Body of pancreas (tissue), 4 donors: ENCODE results near the gene CRELD2. TPM values are rescaled to one million over a fixed set of nuclear protein-coding genes. Genes with fewer than 3 reads are reported as not detected.

Experiments
- ATAC-seq: fragments of 150-250 bp; one replicate; pipeline ENCODE4 v1.9.1; 2016
- DNase-seq, 4 donors: peaks; one replicate each; pipeline ENCODE4 v3.0.0-alpha.2; 2019
- H3K27ac ChIP-seq, 4 donors: fragments of 200-600 bp; sonication (generic); 1 replicate in 3 of 4; 2 replicates in 1 of 4; pipeline versions ENCODE4 v1.5.1 to v1.6.1; 2016 to 2019; ENCODE audit warnings: mild to moderate bottlenecking in 1 of 4, mixed read lengths in 1 of 4, moderate library complexity in 1 of 4
- H3K27me3 ChIP-seq, 2 donors: fragments of 200-600 bp; sonication (generic); one replicate each; pipeline ENCODE4 v1.6.0; 2016; ENCODE audit warnings: mild to moderate bottlenecking in 1 of 2
- H3K36me3 ChIP-seq, 2 donors: fragments of 200-600 bp; sonication (generic); replicated peaks in 1 of 2; 2 replicates each; pipeline ENCODE4 v1.5.1; 2016; ENCODE audit warnings: low read depth in 2 of 2; ENCODE audit not compliant: insufficient read depth in 1 of 2
- H3K4me1 ChIP-seq: fragments of 200-600 bp; sonication (generic); one replicate; pipeline ENCODE4 v1.6.0; 2016
- H3K4me3 ChIP-seq, 2 donors: fragments of 200-600 bp; sonication (generic); 1 replicate in 1 of 2; 2 replicates in 1 of 2; pipeline ENCODE4 v1.5.1; 2016 to 2019
- H3K9me3 ChIP-seq, 3 donors: fragments of 200-600 bp; sonication (generic); 1 replicate in 2 of 3; 2 replicates in 1 of 3; pipeline ENCODE4 v1.5.1; 2016
- CTCF ChIP-seq, 7 experiments: fragments of 450-650 bp in 4 of 7; fragments of 200-600 bp in 3 of 7; sonication (generic) in 3 of 7; IDR thresholded peaks; one replicate each; pipeline ENCODE4 v1.5.1; 2016 to 2019; ENCODE audit warnings: antibody characterized with exemption in 7 of 7
- POLR2A ChIP-seq, 3 donors: fragments of 450-650 bp; IDR thresholded peaks; one replicate each; pipeline ENCODE4 v1.6.1; 2016; ENCODE audit warnings: antibody characterized with exemption in 3 of 3, mild to moderate bottlenecking in 2 of 3
- WGBS, 2 donors: methylation state at CpG; one replicate each; pipeline ENCODE4 v1.1.5; 2017; 5-methylcytosine and 5-hydroxymethylcytosine counted together
- intact Hi-C: fragments of 100-400 bp; cut with DNase I; formaldehyde crosslinking; loops from one replicate; pipeline ENCODE4 v1.15.1; 2023
- total RNA-seq, 2 donors: library from RNA; depleted of rRNA; stranded (reverse); fragments of >200 nt; gene quantifications; one replicate each; pipeline ENCODE4 v1.1.0, GENCODE V29; 2016

Gene CRELD2
- total RNA-seq, 2 donors from 2014 or later, result 73.9 to 201 TPM

GRCh38 chr22:49880281-49880680, 38.2 kb upstream of the CRELD2 start:
- Histone ChIP-seq H3K4me1 (no peaks in the 10 kb centered on the region), H3K9me3 (no peaks in the 10 kb centered on the region), H3K27ac (no peak overlapping the region), H3K27me3 (no peaks in the 10 kb centered on the region), H3K4me3 (no peak overlapping the region), H3K36me3 (peaks cover 0 to 3% of the 10 kb centered on the region in 2 donors)
- intact Hi-C loops, result no loop called here
- no peak for TF ChIP-seq POLR2A (IDR thresholded peaks at IDR 0.05)
- TF ChIP-seq CTCF (IDR thresholded peaks at IDR 0.05), result no peak
- ATAC-seq (no peak), DNase-seq (no peak)
- WGBS, 2 donors, result 82 to 85% methylated on average over 16 to 20 of the region's 20 CpGs

GRCh38 chr22:49881856-49882255, 36.6 kb upstream of the CRELD2 start:
- whole genome bisulfite sequencing, 2 donors, result 96 to 100% methylated on average over 2 of the region's 2 CpGs
- H3K4me3 ChIP-seq, result no peak overlapping the region
- H3K27me3 ChIP-seq, result no peaks in the 10 kb centered on the region
- no peaks in the 10 kb centered on the region for H3K9me3 ChIP-seq
- DNase-seq (no peak), ATAC-seq (no peak)
- peaks cover 0 to 12% of the 10 kb centered on the region in 2 donors for H3K36me3 ChIP-seq
- H3K27ac ChIP-seq, result no peak overlapping the region
- intact Hi-C loops, result no loop called here
- H3K4me1 ChIP-seq, result no peaks in the 10 kb centered on the region
- TF ChIP-seq CTCF (IDR thresholded peaks at IDR 0.05) (no peak), POLR2A (IDR thresholded peaks at IDR 0.05) (no peak)

- Histone ChIP-seq H3K27me3 (no peaks in the 10 kb centered on the region), H3K4me3 (no peak overlapping the region), H3K27ac (no peak overlapping the region), H3K4me1 (no peaks in the 10 kb centered on the region), H3K36me3 (peaks cover 0 to 12% of the 10 kb centered on the region in 2 donors), H3K9me3 (no peaks in the 10 kb centered on the region)
- TF ChIP-seq POLR2A (IDR thresholded peaks at IDR 0.05), result no peak
- TF ChIP-seq CTCF (IDR thresholded peaks at IDR 0.05), result no peak
- no peak for ATAC-seq
- 86 to 89% methylated on average over 21 of the region's 21 CpGs for WGBS, 2 donors
- intact Hi-C loops, result no loop called here
- peak in 1 of 4 donors; percentile 9 for DNase-seq
Observed at GRCh38 chr22:49882519-49883293, 35.7 kb upstream of the CRELD2 start.

- Histone ChIP-seq H3K27ac (no peak overlapping the region), H3K4me3 (no peak overlapping the region), H3K27me3 (no peaks in the 10 kb centered on the region), H3K4me1 (no peaks in the 10 kb centered on the region), H3K36me3 (peaks cover 0 to 12% of the 10 kb centered on the region in 2 donors), H3K9me3 (no peaks in the 10 kb centered on the region)
- no peak for DNase-seq
- WGBS, 2 donors, result 90 to 97% methylated on average over 4 of the region's 4 CpGs
- ATAC-seq, result no peak
- intact Hi-C loops, result no loop called here
- TF ChIP-seq POLR2A (IDR thresholded peaks at IDR 0.05), result no peak
- TF ChIP-seq CTCF (IDR thresholded peaks at IDR 0.05), result no peak
Observed at GRCh38 chr22:49883294-49883640, 35.2 kb upstream of the CRELD2 start.

- Histone ChIP-seq H3K27me3 (no peaks in the 10 kb centered on the region), H3K27ac (no peak overlapping the region), H3K36me3 (peaks cover 0 to 12% of the 10 kb centered on the region in 2 donors), H3K9me3 (no peaks in the 10 kb centered on the region), H3K4me1 (no peaks in the 10 kb centered on the region), H3K4me3 (no peak overlapping the region)
- 96% methylated on average over 19 to 20 of the region's 20 CpGs for WGBS, 2 donors
- ATAC-seq (no peak), DNase-seq (no peak)
- TF ChIP-seq POLR2A (IDR thresholded peaks at IDR 0.05) (no peak), CTCF (IDR thresholded peaks at IDR 0.05) (no peak)
- intact Hi-C loops, result no loop called here
Observed at GRCh38 chr22:49884075-49884474, 34.4 kb upstream of the CRELD2 start.
